DND-41 (cell line): ENCODE data around the gene C9orf50.

ENCODE experiments used
- ATAC-seq: fragments of 200-7000 bp; cut with Tn5 transposase; 3 replicates; pipeline ENCODE4 v1.9.1; 2021; ENCODE audit warnings: low read depth; ENCODE audit not compliant: insufficient read depth
- DNase-seq: peaks from one replicate; pipeline ENCODE4 v3.0.0-alpha.2; 2020
- H2AFZ ChIP-seq: 2 replicates; pipeline ENCODE4 v1.6.0; 2012; ENCODE audit warnings: low read depth, low read length
- H3K27ac ChIP-seq: 2 replicates; pipeline ENCODE4 v1.5.1; 2012; ENCODE audit warnings: low read length, inconsistent platforms
- H3K27me3 ChIP-seq: fragments of 200-600 bp; sonication (generic); 2 replicates; pipeline ENCODE4 v1.6.0; 2012; ENCODE audit warnings: low read length, mild to moderate bottlenecking, inconsistent platforms; ENCODE audit not compliant: insufficient read depth, poor library complexity
- H3K36me3 ChIP-seq: 2 replicates; pipeline ENCODE4 v1.5.1; 2012; ENCODE audit warnings: low read length, inconsistent platforms; ENCODE audit not compliant: insufficient read depth
- H3K4me1 ChIP-seq: 2 replicates; pipeline ENCODE4 v1.5.1; 2012; ENCODE audit warnings: mild to moderate bottlenecking, low read length; ENCODE audit not compliant: insufficient read depth
- H3K4me2 ChIP-seq: 2 replicates; pipeline ENCODE4 v1.6.0; 2012; ENCODE audit warnings: mild to moderate bottlenecking, moderate library complexity, low read length, inconsistent platforms; ENCODE audit not compliant: insufficient read depth
- H3K4me3 ChIP-seq, 2 experiments: fragments of 200-600 bp in 1 of 2; shearing (Covaris generic) in 1 of 2; 2 replicates each; pipeline ENCODE4 v1.5.1; 2012 to 2016; ENCODE audit warnings: inconsistent platforms in 2 of 2, low read length in 2 of 2, mild to moderate bottlenecking in 2 of 2, low read depth in 1 of 2, moderate library complexity in 1 of 2
- H3K79me2 ChIP-seq: 2 replicates; pipeline ENCODE4 v1.6.0; 2012; ENCODE audit warnings: low read length, inconsistent platforms; ENCODE audit not compliant: insufficient read depth
- H3K9ac ChIP-seq: 2 replicates; pipeline ENCODE4 v1.6.0; 2012; ENCODE audit warnings: low read depth, mild to moderate bottlenecking, inconsistent platforms, low read length, moderate library complexity
- H3K9me3 ChIP-seq: 2 replicates; pipeline ENCODE4 v1.5.1; 2012; ENCODE audit warnings: low read length, moderate library complexity, mild to moderate bottlenecking, inconsistent platforms; ENCODE audit not compliant: insufficient read depth, severe bottlenecking
- H4K20me1 ChIP-seq: 2 replicates; pipeline ENCODE4 v1.6.0; 2012; ENCODE audit warnings: low read length; ENCODE audit not compliant: insufficient read depth
- CTCF ChIP-seq: IDR thresholded peaks from 2 replicates; pipeline ENCODE4 v1.5.1; 2012; ENCODE audit warnings: borderline replicate concordance, low read length, moderate library complexity, mild to moderate bottlenecking; ENCODE audit not compliant: poor library complexity, severe bottlenecking; ENCODE audit errors: extremely low read depth
- EZH2 ChIP-seq: IDR thresholded peaks from 3 replicates; pipeline ENCODE4 v1.6.1; 2012; ENCODE audit warnings: borderline replicate concordance, low read depth, mild to moderate bottlenecking, moderate library complexity, low read length, inconsistent platforms; ENCODE audit not compliant: severe bottlenecking

C9orf50 gene

DNA sequence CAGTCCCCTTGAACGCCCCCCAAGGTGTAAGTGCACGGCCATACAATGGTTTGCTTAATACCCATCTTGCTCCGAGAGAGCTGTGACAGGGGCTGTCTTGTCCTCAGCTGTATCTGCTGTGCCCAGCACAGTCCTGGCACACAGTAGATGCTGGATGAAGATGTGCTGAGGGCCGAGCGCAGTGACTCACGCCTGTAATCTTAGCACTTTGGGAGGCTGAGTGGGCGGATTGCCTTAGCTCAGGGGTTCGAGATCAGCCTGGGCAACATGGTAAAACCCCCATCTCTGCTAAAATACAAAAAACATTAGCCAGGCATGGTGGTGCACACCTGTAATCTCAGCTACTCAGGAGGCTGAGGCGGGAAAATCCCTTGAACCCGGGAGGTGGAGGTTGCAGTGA lies 53.6 kb downstream of the C9orf50 start:
- ATAC-seq (no peak), DNase-seq (no peak)
- Histone ChIP-seq H2AFZ (no peak overlapping the region), H3K27me3 (no peaks in the 10 kb centered on the region), H3K4me1 (no peaks in the 10 kb centered on the region), H3K4me2 (no peak overlapping the region), H3K9ac (no peak overlapping the region), H3K4me3 (no peak overlapping the region), H3K79me2 (no peaks in the 10 kb centered on the region), H3K9me3 (no peaks in the 10 kb centered on the region), H3K36me3 (no peaks in the 10 kb centered on the region), H4K20me1 (no peaks in the 10 kb centered on the region), H3K27ac (no peak overlapping the region)
- TF ChIP-seq CTCF (no peak), EZH2 (no peak)

DNA sequence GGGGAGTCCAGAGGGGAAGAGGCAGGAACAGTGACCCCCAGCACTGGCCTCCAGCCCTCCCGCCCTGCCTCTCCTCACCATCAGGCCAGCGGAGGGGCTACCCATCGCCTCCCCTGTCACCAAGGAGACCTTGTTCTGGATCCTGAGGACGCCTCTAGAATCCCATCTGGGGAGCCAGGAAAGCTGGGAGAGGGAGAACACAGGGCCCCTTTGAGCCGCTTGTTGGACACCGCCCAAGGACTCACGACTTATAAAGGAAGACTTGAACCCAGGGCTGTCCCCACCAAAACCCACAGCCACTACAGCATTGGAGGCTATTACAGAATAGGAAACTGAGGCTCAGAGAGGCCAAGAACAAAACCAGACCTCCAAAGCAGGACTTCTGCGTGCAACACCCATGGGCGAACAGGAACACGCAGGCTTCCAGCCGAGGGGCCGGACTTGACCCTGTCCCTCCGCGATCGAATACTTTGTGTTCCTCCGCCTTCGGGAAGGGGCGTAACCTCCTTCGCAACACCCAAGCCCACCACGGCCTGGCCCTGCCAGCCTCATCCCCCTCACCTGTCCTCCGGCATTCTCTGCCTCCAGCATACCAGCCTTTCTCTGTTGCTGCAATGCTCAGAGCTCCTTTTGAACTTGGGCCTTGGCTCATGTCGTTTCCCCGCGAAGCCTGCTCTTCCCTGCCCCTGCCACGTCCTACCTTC lies 54.2 kb downstream of the C9orf50 start:
- H2AFZ ChIP-seq: no peak overlapping the region
- TF ChIP-seq EZH2: no peak
- TF ChIP-seq CTCF: no peak
- ATAC-seq (no peak), DNase-seq (no peak)
- no peaks in the 10 kb centered on the region for H3K36me3 ChIP-seq
- H3K9me3 ChIP-seq: no peaks in the 10 kb centered on the region
- no peak overlapping the region for H3K9ac ChIP-seq
- no peaks in the 10 kb centered on the region for H3K4me1 ChIP-seq
- no peak overlapping the region for H3K4me2 ChIP-seq
- no peaks in the 10 kb centered on the region for H3K27me3 ChIP-seq
- H4K20me1 ChIP-seq: no peaks in the 10 kb centered on the region
- H3K4me3 ChIP-seq: no peak overlapping the region
- no peak overlapping the region for H3K27ac ChIP-seq
- no peaks in the 10 kb centered on the region for H3K79me2 ChIP-seq

GRCh38 chr9:129562917-129563316 lies 58.0 kb downstream of the C9orf50 start:
- Histone ChIP-seq H3K9ac (no peak overlapping the region), H3K27ac (no peak overlapping the region)

More at GRCh38 chr9:129562917-129563316, 58.0 kb downstream of the C9orf50 start:
- ATAC-seq (no peak), DNase-seq (no peak)
- no peaks in the 10 kb centered on the region for H4K20me1 ChIP-seq
- no peaks in the 10 kb centered on the region for H3K79me2 ChIP-seq
- no peaks in the 10 kb centered on the region for H3K9me3 ChIP-seq
- H3K4me1 ChIP-seq: no peaks in the 10 kb centered on the region
- no peak overlapping the region for H3K4me3 ChIP-seq
- H3K36me3 ChIP-seq: no peaks in the 10 kb centered on the region
- H3K4me2 ChIP-seq: no peak overlapping the region
- TF ChIP-seq EZH2: no peak
- no peak for TF ChIP-seq CTCF
- no peaks in the 10 kb centered on the region for H3K27me3 ChIP-seq
- no peak overlapping the region for H2AFZ ChIP-seq
